ENCODE data around the gene KIF18B.

DNA sequence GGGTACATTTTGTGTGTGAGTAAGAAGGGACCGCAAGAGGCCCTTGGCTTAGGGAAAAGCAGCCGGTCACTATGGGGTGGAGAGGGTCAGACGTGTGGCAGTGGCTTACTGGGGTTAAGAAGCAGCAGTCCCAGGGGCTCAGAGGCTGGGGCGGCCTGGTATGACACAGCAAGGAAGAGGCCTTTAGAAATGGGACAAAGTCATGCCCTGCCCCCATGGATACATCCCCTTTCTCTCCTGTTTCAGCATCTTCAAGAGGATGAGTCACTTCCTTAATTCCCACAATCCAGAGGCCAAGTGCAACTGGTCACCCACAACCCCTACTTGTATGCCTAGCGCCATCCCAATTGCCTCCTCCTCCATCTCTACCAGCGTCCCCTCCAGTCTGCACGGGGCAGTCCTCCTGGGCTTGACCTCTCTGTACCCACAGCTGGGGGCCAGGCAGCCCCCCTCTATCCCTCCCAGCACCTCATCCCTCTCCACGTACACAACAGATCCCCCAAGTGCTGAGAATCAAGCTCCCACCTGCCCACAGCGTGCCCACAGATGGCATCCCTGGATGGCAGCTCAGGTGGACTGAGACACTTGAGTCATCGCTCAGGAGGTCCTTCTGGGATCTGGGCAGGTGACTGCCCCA is 41.4 kb downstream of the KIF18B start:
- TF ChIP-seq EZH2 (IDR thresholded peaks at IDR 0.05; ENCODE audit: borderline replicate concordance, low read depth, low read length, poor library complexity, severe bottlenecking) (no peak), CTCF (conservative IDR thresholded peaks at IDR 0.05; ENCODE audit: low read depth, low read length) (no peak)

All from A673 (cell line).